OCI-LY1 (cell line): ENCODE data around the gene MYBL2.

Source experiments
- H2AFZ ChIP-seq: fragments of 200-600 bp; sonication (generic), shearing (Covaris generic); 2 replicates; pipeline ENCODE4 v1.6.0; 2014; ENCODE audit warnings: antibody characterized with exemption, mild to moderate bottlenecking, low read length
- H3F3A ChIP-seq: fragments of 200-600 bp; sonication (generic), shearing (Covaris generic); 2 replicates; pipeline ENCODE4 v1.6.0; 2014; ENCODE audit warnings: mild to moderate bottlenecking, antibody characterized with exemption, low read length, moderate library complexity; ENCODE audit not compliant: insufficient read depth
- H3K27ac ChIP-seq: fragments of 200-600 bp; sonication (generic); 2 replicates; pipeline ENCODE4 v1.5.1; 2014; ENCODE audit warnings: low read length, mixed run types, mild to moderate bottlenecking, low read depth; ENCODE audit not compliant: poor library complexity, severe bottlenecking
- H3K27me3 ChIP-seq: fragments of 200-600 bp; sonication (generic); 2 replicates; pipeline ENCODE4 v1.6.0; 2014; ENCODE audit warnings: antibody characterized with exemption, mild to moderate bottlenecking, low read length, moderate library complexity; ENCODE audit not compliant: insufficient read depth
- H3K36me3 ChIP-seq: fragments of 200-600 bp; sonication (generic); 2 replicates; pipeline ENCODE4 v1.6.1; 2014; ENCODE audit warnings: mild to moderate bottlenecking, antibody characterized with exemption, low read length, moderate library complexity, mixed read lengths; ENCODE audit not compliant: insufficient read depth
- H3K4me1 ChIP-seq: fragments of 200-600 bp; sonication (generic); 2 replicates; pipeline ENCODE4 v1.5.1; 2014; ENCODE audit warnings: mild to moderate bottlenecking, low read length, moderate library complexity; ENCODE audit not compliant: insufficient read depth, severe bottlenecking
- H3K4me2 ChIP-seq: fragments of 200-600 bp; sonication (generic), shearing (Covaris generic); 2 replicates; pipeline ENCODE4 v1.6.1; 2014; ENCODE audit warnings: low read length
- H3K4me3 ChIP-seq: fragments of 200-600 bp; sonication (generic); 2 replicates; pipeline ENCODE4 v1.5.1; 2014; ENCODE audit warnings: low read length, low read depth, mild to moderate bottlenecking, mixed read lengths; ENCODE audit not compliant: poor library complexity, severe bottlenecking
- H3K79me2 ChIP-seq: fragments of 200-600 bp; shearing (Covaris generic); 2 replicates; pipeline ENCODE4 v1.6.1; 2016; ENCODE audit warnings: mixed run types, low read length, mixed read lengths; ENCODE audit not compliant: insufficient read depth
- H3K9ac ChIP-seq: fragments of 200-600 bp; sonication (generic), shearing (Covaris generic); 2 replicates; pipeline ENCODE4 v1.6.1; 2014; ENCODE audit warnings: mild to moderate bottlenecking, low read length, mixed read lengths
- H3K9me2 ChIP-seq: fragments of 200-600 bp; sonication (generic), shearing (Covaris generic); 2 replicates; pipeline ENCODE4 v1.6.1; 2014; ENCODE audit warnings: low read depth, mild to moderate bottlenecking, low read length, mixed read lengths
- H3K9me3 ChIP-seq: fragments of 200-600 bp; shearing (Covaris generic); 2 replicates; pipeline ENCODE4 v1.6.1; 2014; ENCODE audit warnings: low read length, mixed read lengths
- H4K20me1 ChIP-seq: fragments of 200-600 bp; sonication (generic), shearing (Covaris generic); 2 replicates; pipeline ENCODE4 v1.6.0; 2016; ENCODE audit warnings: mild to moderate bottlenecking, low read length; ENCODE audit not compliant: insufficient read depth
- CTCF ChIP-seq: fragments of 200-600 bp; sonication (generic), shearing (Covaris generic); IDR thresholded peaks from 2 replicates; pipeline ENCODE4 v1.5.1; 2017; ENCODE audit warnings: mild to moderate bottlenecking, antibody characterized with exemption, low read length, moderate library complexity, mixed read lengths
- EZH2 ChIP-seq: fragments of 200-600 bp; sonication (generic), shearing (Covaris generic); IDR thresholded peaks from 2 replicates; pipeline ENCODE4 v1.8.0; 2017; ENCODE audit warnings: borderline replicate concordance, mixed run types, mild to moderate bottlenecking, antibody characterized with exemption, low read length, moderate library complexity, mixed read lengths

Gene MYBL2

GRCh38 chr20:43655937-43656336 is 11.0 kb upstream of the MYBL2 start:
- TF ChIP-seq EZH2 (no peak), CTCF (no peak)
- no peaks in the 10 kb centered on the region for H3K79me2 ChIP-seq
- no peaks in the 10 kb centered on the region for H3K36me3 ChIP-seq
- no peak overlapping the region; the same call in 1 of the 2 replicates for H3K9ac ChIP-seq
- H3F3A ChIP-seq: no peaks in the 10 kb centered on the region
- peak overlapping the region; percentile 88; the same call in 1 of the 2 replicates for H3K4me2 ChIP-seq
- no peaks in the 10 kb centered on the region for H4K20me1 ChIP-seq
- H3K4me1 ChIP-seq: peaks cover 16% of the 10 kb centered on the region
- no peaks in the 10 kb centered on the region for H3K9me3 ChIP-seq
- no peak overlapping the region for H3K27ac ChIP-seq
- no peaks in the 10 kb centered on the region for H3K9me2 ChIP-seq
- H3K27me3 ChIP-seq: no peaks in the 10 kb centered on the region
- H2AFZ ChIP-seq: no peak overlapping the region
- peak overlapping the region; percentile 79 for H3K4me3 ChIP-seq

GRCh38 chr20:43658069-43658722 is 8.7 kb upstream of the MYBL2 start:
- H3K9ac ChIP-seq: peak overlapping the region; percentile 86
- peak overlapping the region; percentile 79 for H3K4me3 ChIP-seq
- no peaks in the 10 kb centered on the region for H3K79me2 ChIP-seq
- no peaks in the 10 kb centered on the region for H4K20me1 ChIP-seq
- H3K9me2 ChIP-seq: no peaks in the 10 kb centered on the region
- H3K27me3 ChIP-seq: no peaks in the 10 kb centered on the region
- no peaks in the 10 kb centered on the region for H3F3A ChIP-seq
- peak overlapping the region; percentile 88 for H3K4me2 ChIP-seq
- peak overlapping the region; percentile 61 for H3K27ac ChIP-seq
- peaks cover 16% of the 10 kb centered on the region for H3K4me1 ChIP-seq
- H3K36me3 ChIP-seq: peaks cover 3% of the 10 kb centered on the region; the same call in 1 of the 2 replicates
- TF ChIP-seq CTCF: no peak
- TF ChIP-seq EZH2: no peak
- H2AFZ ChIP-seq: peak overlapping the region; percentile 36; the same call in 1 of the 2 replicates
- H3K9me3 ChIP-seq: no peaks in the 10 kb centered on the region

- Histone ChIP-seq H3K27ac (peak overlapping the region; percentile 61), H2AFZ (no peak overlapping the region), H3K9me2 (no peaks in the 10 kb centered on the region), H3K36me3 (peaks cover 3% of the 10 kb centered on the region; the same call in 1 of the 2 replicates), H3F3A (no peaks in the 10 kb centered on the region), H3K4me3 (peak overlapping the region; percentile 79), H3K4me1 (peaks cover 16% of the 10 kb centered on the region), H3K79me2 (no peaks in the 10 kb centered on the region), H3K27me3 (no peaks in the 10 kb centered on the region), H3K9ac (no peak overlapping the region; the same call in 1 of the 2 replicates), H4K20me1 (no peaks in the 10 kb centered on the region), H3K4me2 (peak overlapping the region; percentile 88; the same call in 1 of the 2 replicates), H3K9me3 (no peaks in the 10 kb centered on the region)
- TF ChIP-seq CTCF: peak; percentile 47
- no peak for TF ChIP-seq EZH2
Observed at GRCh38 chr20:43658723-43659419, 8.0 kb upstream of the MYBL2 start.
